ENCODE results near the gene IL17RE.
"Not testable (repeated sequence)": the region's sequence is repeated elsewhere in the genome, so short reads cannot be mapped to it uniquely, and the experiment has no call there.

IL17RE gene

DNA sequence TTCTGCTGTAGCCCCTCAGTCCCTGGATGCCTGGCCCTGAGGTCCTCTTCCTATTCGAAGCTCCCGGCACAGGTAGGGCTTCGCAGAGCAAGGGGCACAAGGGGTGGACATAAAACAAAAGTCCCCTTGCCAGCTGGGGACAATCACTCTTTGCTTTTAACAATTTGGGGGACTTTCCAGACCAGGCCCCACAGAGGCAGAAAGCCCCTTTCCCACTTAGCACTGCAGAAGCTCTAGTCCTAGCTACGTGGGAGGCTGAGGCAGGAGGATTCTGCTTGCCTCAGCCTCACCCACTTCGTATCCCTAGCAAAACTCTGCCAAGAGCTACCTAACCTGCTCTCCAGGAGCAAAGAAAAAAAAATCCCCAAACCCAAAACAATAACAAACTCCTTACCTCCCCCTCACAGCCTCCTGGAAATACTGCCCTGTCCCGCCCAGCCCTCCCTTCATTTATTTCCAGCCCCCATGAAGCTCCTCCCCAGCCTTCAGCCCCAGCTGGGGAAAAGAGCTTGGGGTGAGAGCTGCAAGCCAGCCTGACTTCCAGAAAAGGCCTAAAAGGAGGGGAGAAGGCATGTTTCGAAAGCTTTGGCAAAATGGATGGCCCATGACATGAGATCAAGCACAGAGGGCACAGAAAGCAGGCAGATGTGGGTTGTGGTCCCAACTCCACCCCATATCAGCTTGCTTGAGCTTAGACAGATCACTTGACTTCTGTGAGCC lies 22.7 kb upstream of the IL17RE start, which contains the start of gene CIDEC:
Gene CIDEC (minus strand): TSS at position 424 of the 720 bp plus-strand sequence. CDS start 1,767 bp downstream, outside the sequence.
- no peak for DNase-seq (ENCODE audit: low read depth)

GRCh38 chr3:9881441-9881840 lies 21.2 kb upstream of the IL17RE start:
- DNase-seq (ENCODE audit: low read depth): no peak

- no peak for DNase-seq (ENCODE audit: low read depth)
Observed at GRCh38 chr3:9883706-9884554, 18.7 kb upstream of the IL17RE start.

GRCh38 chr3:9884555-9885165 lies 18.0 kb upstream of the IL17RE start:
- no peak for DNase-seq (ENCODE audit: low read depth)

DNA sequence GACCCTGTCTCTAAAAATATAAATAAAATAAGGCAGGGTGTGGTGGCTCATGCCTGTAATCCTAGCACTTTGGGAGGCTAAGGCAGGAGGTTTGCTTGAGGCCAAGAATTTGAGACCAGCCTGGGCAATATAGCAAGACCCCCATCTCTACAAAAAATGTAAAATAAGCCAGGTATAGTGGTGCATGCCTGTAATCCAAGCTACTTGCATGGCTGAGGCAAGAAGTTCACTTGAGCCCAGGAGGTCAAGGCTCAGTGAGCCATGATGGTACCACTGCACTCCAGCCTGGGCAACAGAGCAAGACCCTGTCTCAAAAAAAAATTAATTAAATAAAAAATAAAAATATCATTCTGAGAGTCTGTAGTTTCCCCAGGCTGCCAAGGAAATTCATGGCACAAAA lies 16.3 kb upstream of the IL17RE start:
- DNase-seq (ENCODE audit: low read depth): no peak

- DNase-seq (ENCODE audit: low read depth): no peak
Observed at GRCh38 chr3:9887480-9887879, 15.2 kb upstream of the IL17RE start.

GRCh38 chr3:9888540-9888939 lies 14.1 kb upstream of the IL17RE start:
- DNase-seq (ENCODE audit: low read depth): no peak

DNA sequence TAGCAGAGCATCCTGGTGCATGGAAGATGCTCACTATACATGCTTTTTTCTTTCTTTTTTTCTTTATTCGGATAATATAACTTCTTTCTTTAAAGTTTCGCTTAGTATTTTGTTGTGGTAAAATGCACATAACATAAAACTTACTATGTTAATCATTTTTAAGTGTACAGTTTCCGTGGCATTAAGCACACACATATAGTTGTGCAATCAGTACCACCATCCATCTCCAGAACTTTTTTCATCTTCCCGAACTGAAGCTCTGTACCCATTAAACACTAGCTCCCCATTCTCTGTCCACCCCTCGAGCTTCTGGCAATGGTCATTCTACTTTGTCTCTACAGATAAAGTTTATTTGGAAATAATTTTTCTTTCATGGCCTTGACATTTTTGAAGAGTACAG lies 13.2 kb upstream of the IL17RE start:
- DNase-seq (ENCODE audit: low read depth): no peak

GRCh38 chr3:9890249-9891071 lies 12.2 kb upstream of the IL17RE start, which contains the start of gene JAGN1:
TSS of gene JAGN1 (plus strand) at chr3:9890610. CDS start at chr3:9890723, 113 bp downstream.
- peak; percentile 77 for DNase-seq (ENCODE audit: low read depth)

DNA sequence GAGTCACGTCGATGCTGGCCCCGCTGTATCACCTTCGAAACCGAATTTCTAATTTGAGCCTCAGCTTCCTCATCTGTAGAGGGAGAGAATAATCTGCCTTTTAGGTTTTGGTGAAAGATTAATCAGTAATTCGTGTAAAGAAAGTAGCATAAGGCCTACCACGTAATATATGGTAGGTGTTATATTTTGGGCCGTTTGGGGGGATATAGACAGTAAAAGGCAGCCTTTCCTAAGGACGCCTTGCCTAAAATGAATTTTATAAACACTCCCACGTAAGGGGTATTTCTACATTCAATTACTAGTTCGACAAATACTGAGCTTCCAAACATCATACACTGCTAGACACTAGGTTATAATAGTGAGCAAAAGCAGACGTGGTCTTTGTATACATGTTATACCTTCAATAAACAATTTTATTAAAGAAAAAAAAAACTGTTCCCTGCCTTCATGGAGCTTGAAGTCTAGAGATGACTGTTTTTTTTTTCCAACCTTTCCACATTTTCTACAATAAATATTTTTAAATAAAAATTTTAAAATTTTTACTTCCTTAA lies 11.5 kb upstream of the IL17RE start:
- DNase-seq (ENCODE audit: low read depth): no peak

GRCh38 chr3:9893739-9894138 lies 8.9 kb upstream of the IL17RE start:
- no peak for DNase-seq (ENCODE audit: low read depth)

DNA sequence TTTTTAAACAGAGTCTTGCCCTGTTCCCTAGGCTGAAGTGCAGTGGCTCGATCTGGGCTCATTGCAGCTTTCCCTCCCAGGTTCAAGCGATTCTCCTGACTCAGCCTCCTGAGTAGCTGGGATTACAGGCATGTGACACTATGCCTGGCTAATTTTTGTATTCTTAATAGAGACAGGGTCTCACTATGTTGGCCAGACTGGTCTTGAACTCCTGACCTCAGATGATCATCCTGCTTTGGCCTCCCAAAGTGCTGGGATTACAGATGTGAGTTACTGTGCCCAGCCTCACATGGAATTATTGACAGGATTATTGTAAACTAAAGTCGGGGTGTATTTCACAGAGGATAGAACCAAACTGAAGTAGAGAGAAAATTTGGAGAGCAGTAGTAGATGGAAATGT lies 6.9 kb upstream of the IL17RE start:
- DNase-seq (ENCODE audit: low read depth): not testable (repeated sequence)

DNA sequence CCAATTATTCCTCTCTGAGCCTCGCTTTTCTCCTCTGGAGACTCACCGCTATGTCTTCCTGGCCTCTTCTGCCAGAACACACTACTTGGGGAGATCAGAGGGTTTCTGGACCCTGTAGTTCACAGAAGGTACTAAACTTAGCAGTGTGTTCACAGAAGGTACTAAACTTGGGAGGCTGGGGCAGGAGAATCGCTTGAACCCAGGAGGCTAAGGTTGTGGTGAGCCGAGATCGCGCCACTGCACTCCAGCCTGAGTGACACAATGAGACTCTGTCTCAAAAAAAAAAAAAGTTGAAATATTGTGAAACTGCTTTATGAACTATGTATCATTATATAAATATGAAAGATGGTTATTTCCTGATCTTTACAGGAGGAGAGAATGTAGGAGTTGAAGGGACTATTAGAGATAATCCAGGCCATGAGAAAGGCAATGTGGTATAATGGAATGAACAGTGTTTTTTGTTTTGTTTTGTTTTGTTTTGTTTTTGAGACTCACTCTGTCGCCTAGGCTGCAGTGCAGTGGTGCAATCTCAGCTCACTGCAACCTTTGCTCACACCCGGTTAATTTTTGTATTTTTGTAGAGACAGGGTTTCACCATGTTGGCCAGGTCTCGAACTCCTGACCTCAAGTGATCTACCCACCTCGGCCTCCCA lies 5.8 kb upstream of the IL17RE start:
- DNase-seq (ENCODE audit: low read depth): not testable (repeated sequence)

- no peak for DNase-seq (ENCODE audit: low read depth)
Observed at GRCh38 chr3:9897408-9898372, 5.0 kb upstream of the IL17RE start.

GRCh38 chr3:9898467-9899241 lies 4.0 kb upstream of the IL17RE start:
- DNase-seq (ENCODE audit: low read depth): no peak

GRCh38 chr3:9899289-9899791 lies 3.3 kb upstream of the IL17RE start:
- no peak for DNase-seq (ENCODE audit: low read depth)

DNA sequence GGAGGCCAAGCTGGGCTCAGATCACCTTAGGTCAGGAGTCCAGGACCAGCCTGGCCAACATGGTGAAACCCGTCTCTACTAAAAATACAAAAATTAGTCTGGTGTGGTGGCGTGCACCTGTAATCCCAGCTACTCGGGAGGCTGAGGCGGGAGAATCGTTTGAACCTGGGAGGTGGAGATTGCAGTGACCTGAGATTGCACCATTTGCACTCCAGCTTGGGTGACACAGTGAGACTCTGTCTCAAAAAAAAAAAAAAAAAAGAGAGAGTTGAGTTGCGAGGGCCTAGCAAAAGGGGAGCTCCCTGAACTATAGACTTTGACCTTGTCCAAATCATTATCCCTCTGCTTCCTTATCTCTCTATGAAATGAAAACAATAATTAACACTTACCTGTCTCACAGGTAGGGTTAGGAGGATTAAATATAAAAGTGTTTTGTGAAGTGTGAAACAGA lies 1.7 kb upstream of the IL17RE start:
- DNase-seq (ENCODE audit: low read depth): not testable (repeated sequence)

- DNase-seq (ENCODE audit: low read depth): no peak
Observed at GRCh38 chr3:9901967-9902366, 681 bp upstream of the IL17RE start.

DNA sequence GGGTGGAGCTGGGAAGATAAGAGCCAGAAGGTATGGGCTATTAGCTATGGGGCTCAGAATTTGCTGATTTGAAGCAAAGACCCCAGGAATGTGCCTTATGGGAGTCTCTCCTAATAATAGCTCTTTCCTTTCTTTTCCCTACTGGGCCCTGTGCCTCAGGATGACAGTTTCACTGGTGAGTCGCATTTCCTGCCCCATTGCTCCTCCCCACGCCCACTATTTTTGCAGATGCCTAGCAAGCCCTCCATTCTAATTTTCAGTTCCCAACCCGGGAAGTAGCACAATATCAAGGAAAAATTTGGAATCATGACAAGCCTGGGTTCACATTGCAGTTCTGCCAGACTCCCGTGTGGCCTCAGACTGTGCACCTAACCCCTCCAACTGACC lies 583 bp downstream of the IL17RE start:
- no peak for DNase-seq (ENCODE audit: low read depth)

All from stimulated activated CD8-positive, alpha-beta memory T cell treated with anti-CD3 and anti-CD28 coated beads, Interleukin-15, amount 100 ng/mL, for 24 hours (primary cell).